GM18907 (cell line): ENCODE data around the gene UQCRFS1.

Source experiments
- ATAC-seq: cut with Tn5 transposase; IDR thresholded peaks from one replicate; pipeline ENCODE4 v1.9.1; 2021; ENCODE audit warnings: mild to moderate bottlenecking, moderate library complexity; ENCODE audit not compliant: unreplicated experiment

Gene UQCRFS1

GRCh38 chr19:29170554-29170953, 42.4 kb downstream of the UQCRFS1 start:
- ATAC-seq: no peak

- ATAC-seq: no peak
Observed at GRCh38 chr19:29162694-29163093, 50.3 kb downstream of the UQCRFS1 start.

- no peak for ATAC-seq
Observed at GRCh38 chr19:29155683-29156082, 57.3 kb downstream of the UQCRFS1 start.
